HepG2 (cell line): Measurements from ENCODE around the gene RBM14. TPM values are rescaled to one million over a fixed set of nuclear protein-coding genes. Genes with fewer than 3 reads are reported as not detected.

Source experiments
- ATAC-seq: fragments of 200-7000 bp; cut with Tn5 transposase; 3 replicates; pipeline ENCODE4 v1.9.1; 2020; ENCODE audit warnings: mild to moderate bottlenecking, moderate library complexity
- BruUV-seq: library from RNA; stranded (reverse); fragments of 400-500 nt; replicated peaks from 2 replicates; lab custom pipeline; 2021; lab: Mats Ljungman, UMichigan
- CTCF ChIA-PET: fragments of 300-600 bp; formaldehyde crosslinking; extraction: SDS; loops from one replicate; lab custom pipeline; 2021; ENCODE audit warnings: low total read pairs, inconsistent platforms, low intra/inter-chr PET ratio; lab: Yijun Ruan, JAX
- POLR2A ChIA-PET: fragments of 350-600 bp; sonication (Branson Sonifier 250); formaldehyde crosslinking; loops from one replicate; lab custom pipeline; 2020; ENCODE audit warnings: antibody characterized with exemption, inconsistent platforms; lab: Yijun Ruan, JAX
- DNase-seq: peaks from one replicate; pipeline ENCODE4 v3.0.0-alpha.2; 2015; ENCODE audit warnings: low spot score
- FAIRE-seq: peaks from 3 replicates; lab custom pipeline; 2011; peaks lifted over from hg19 to GRCh38; lab: Jason Lieb, UNC
- H2AFZ ChIP-seq: one replicate; pipeline ENCODE4 v1.6.1; 2011; ENCODE audit warnings: low read length, inconsistent platforms
- H3K27ac ChIP-seq: fragments of 300-600 bp; 3 replicates; pipeline ENCODE4 v1.8.0; 2011; ENCODE audit warnings: mixed run types, mild to moderate bottlenecking, mixed read lengths, low read length, inconsistent platforms; ENCODE audit not compliant: insufficient read depth; ENCODE audit errors: extremely low read length
- H3K27me3 ChIP-seq, 2 experiments: fragments of 200-600 bp in 1 of 2; 2 replicates in 1 of 2; 3 replicates in 1 of 2; pipeline versions ENCODE4 v1.6.0 to v1.8.0; 2011; ENCODE audit warnings: low read length in 2 of 2, mild to moderate bottlenecking in 2 of 2, moderate library complexity in 2 of 2, inconsistent platforms in 1 of 2; ENCODE audit not compliant: insufficient read depth in 2 of 2, control insufficient read depth in 1 of 2
- H3K36me3 ChIP-seq, 2 experiments: fragments of 200-600 bp in 1 of 2; replicated peaks in 1 of 2; 2 replicates in 1 of 2; 3 replicates in 1 of 2; pipeline versions ENCODE4 v1.5.1 to v1.8.0; 2011; ENCODE audit warnings: low read length in 2 of 2, inconsistent platforms in 1 of 2; ENCODE audit not compliant: insufficient read depth in 2 of 2, control insufficient read depth in 1 of 2
- H3K4me1 ChIP-seq: 2 replicates; pipeline ENCODE4 v1.5.1; 2012; ENCODE audit warnings: low read length, inconsistent platforms; ENCODE audit not compliant: insufficient read depth
- H3K4me2 ChIP-seq: 2 replicates; pipeline ENCODE4 v1.6.0; 2011; ENCODE audit warnings: low read depth, low read length, inconsistent platforms
- H3K4me3 ChIP-seq, 3 experiments: fragments of 200-600 bp in 1 of 3; sonication (generic), shearing (Covaris generic) in 1 of 3; replicated peaks in 1 of 3; 2 replicates each; pipeline ENCODE4 v1.5.1; 2011 to 2016; ENCODE audit warnings: low read length in 3 of 3, inconsistent platforms in 2 of 3, low read depth in 2 of 3, mild to moderate bottlenecking in 2 of 3, control low read depth in 1 of 3, mixed read lengths in 1 of 3; ENCODE audit not compliant: insufficient read depth in 1 of 3
- H3K79me2 ChIP-seq: one replicate; pipeline ENCODE4 v1.6.1; 2011; ENCODE audit warnings: low read length, inconsistent platforms; ENCODE audit not compliant: insufficient read depth
- H3K9ac ChIP-seq: 2 replicates; pipeline ENCODE4 v1.6.0; 2011; ENCODE audit warnings: mild to moderate bottlenecking, low read depth, low read length, inconsistent platforms; ENCODE audit not compliant: insufficient read depth
- H3K9me3 ChIP-seq: 2 replicates; pipeline ENCODE4 v1.5.1; 2012; ENCODE audit warnings: mild to moderate bottlenecking, low read length
- H4K20me1 ChIP-seq: 2 replicates; pipeline ENCODE4 v1.6.0; 2011; ENCODE audit warnings: inconsistent platforms, mild to moderate bottlenecking, low read length, moderate library complexity; ENCODE audit not compliant: insufficient read depth
- BCL6 ChIP-seq: IDR thresholded peaks from 2 replicates; pipeline ENCODE4 v1.6.1; 2016; ENCODE audit warnings: missing genetic modification reagents, missing compliant biosample characterization
- CREM ChIP-seq, 2 experiments: sonication (generic) in 1 of 2; formaldehyde crosslinking in 1 of 2; IDR thresholded peaks; 2 replicates each; pipeline versions ENCODE4 v1.4.0 to v1.6.1; 2016 to 2020; ENCODE audit warnings: antibody characterized with exemption in 1 of 2, mild to moderate bottlenecking in 1 of 2, missing genetic modification reagents in 1 of 2
- EED ChIP-seq: sonication (generic); formaldehyde crosslinking; IDR thresholded peaks from 2 replicates; pipeline ENCODE4 v1.5.0; 2020; ENCODE audit warnings: mild to moderate bottlenecking, missing genetic modification reagents
- HNRNPUL1 ChIP-seq: fragments of 200-400 bp; formaldehyde crosslinking; IDR thresholded peaks from 2 replicates; pipeline ENCODE4 v1.6.1; 2017; ENCODE audit warnings: low read depth, mild to moderate bottlenecking, low read length, moderate library complexity
- MTA3 ChIP-seq: sonication (generic); formaldehyde crosslinking; IDR thresholded peaks from 2 replicates; pipeline ENCODE4 v1.4.0; 2020; ENCODE audit warnings: missing genetic modification reagents
- NFE2 ChIP-seq: sonication (generic); formaldehyde crosslinking; IDR thresholded peaks from 2 replicates; pipeline ENCODE4 v1.4.0; 2020; ENCODE audit warnings: missing genetic modification reagents
- PHF21A ChIP-seq: sonication (generic); formaldehyde crosslinking; IDR thresholded peaks from 2 replicates; pipeline ENCODE4 v1.5.0; 2020; ENCODE audit warnings: mild to moderate bottlenecking, missing genetic modification reagents
- PHF5A ChIP-seq: IDR thresholded peaks from one replicate; pipeline ENCODE4 v1.6.1; 2018; ENCODE audit warnings: low read depth, missing genetic modification reagents; ENCODE audit not compliant: unreplicated experiment
- PRDM4 ChIP-seq: sonication (generic); formaldehyde crosslinking; IDR thresholded peaks from 2 replicates; pipeline ENCODE4 v1.9.0; 2021; ENCODE audit warnings: missing genetic modification reagents, borderline replicate concordance
- RFX1 ChIP-seq: fragments of 450-650 bp; IDR thresholded peaks from 2 replicates; pipeline ENCODE4 v1.6.1; 2017
- RFXANK ChIP-seq: IDR thresholded peaks from 2 replicates; pipeline ENCODE4 v1.6.1; 2016
- SALL2 ChIP-seq: sonication (generic); formaldehyde crosslinking; IDR thresholded peaks from 2 replicates; pipeline ENCODE4 v1.8.1; 2023; ENCODE audit warnings: mild to moderate bottlenecking, missing genetic modification reagents, inconsistent platforms
- SP1 ChIP-seq, 2 experiments: fragments of 450-650 bp in 1 of 2; sonication (generic) in 1 of 2; formaldehyde crosslinking in 1 of 2; IDR thresholded peaks; 2 replicates each; pipeline versions ENCODE4 v1.4.0 to v1.6.1; 2016 to 2020; ENCODE audit warnings: missing genetic modification reagents in 1 of 2
- SP5 ChIP-seq: IDR thresholded peaks from 2 replicates; pipeline ENCODE4 v1.6.1; 2016; ENCODE audit warnings: low read depth, borderline replicate concordance
- TBL1XR1 ChIP-seq: fragments of 150-350 bp; IDR thresholded peaks from 2 replicates; pipeline ENCODE4 v1.6.1; 2014; ENCODE audit warnings: borderline replicate concordance, low read length; ENCODE audit not compliant: partially characterized antibody
- ZFP36 ChIP-seq: fragments of 150-350 bp; IDR thresholded peaks from 2 replicates; pipeline ENCODE4 v1.6.1; 2018; ENCODE audit warnings: borderline replicate concordance, low read length, low read depth; ENCODE audit not compliant: partially characterized antibody
- ZNF343 ChIP-seq: sonication (generic); formaldehyde crosslinking; IDR thresholded peaks from 2 replicates; pipeline ENCODE4 v1.4.0; 2020; ENCODE audit warnings: mild to moderate bottlenecking, missing genetic modification reagents
- ZNF615 ChIP-seq: sonication (generic); formaldehyde crosslinking; IDR thresholded peaks from 2 replicates; pipeline ENCODE4 v1.5.0; 2020; ENCODE audit warnings: mild to moderate bottlenecking, missing genetic modification reagents, borderline replicate concordance
- ZNF788 ChIP-seq: sonication (generic); formaldehyde crosslinking; IDR thresholded peaks from 2 replicates; pipeline ENCODE4 v1.5.0; 2020; ENCODE audit warnings: mild to moderate bottlenecking, missing genetic modification reagents, borderline replicate concordance
- WGBS: methylation state at CpG from one replicate; pipeline ENCODE4 v1.1.6; 2017; ENCODE audit warnings: low lambda C conversion rate; 5-methylcytosine and 5-hydroxymethylcytosine counted together
- in situ Hi-C: cut with HindIII; loops from 2 replicates; pipeline ENCODE4 v1.10.0; 2017; ENCODE audit warnings: low pct_unique_long_range_greater_than_20kb; ENCODE audit not compliant: extremely low pct_ligation_motif_present
- intact Hi-C: fragments of 100-400 bp; cut with micrococcal nuclease; formaldehyde crosslinking; loops from one replicate; pipeline ENCODE4 v1.10.0; 2022; ENCODE audit not compliant: unreplicated experiment
- polyA plus RNA-seq, 8 experiments: library from polyadenylated mRNA; depleted of rRNA in 3 of 8; stranded (reverse) in 7 of 8; unstranded in 1 of 8; fragments of >200 nt; fragmentation: Illumina TruSeq in 4 of 8; extraction: Trizol in 4 of 8; gene quantifications; 2 replicates each; pipeline versions ENCODE4 v1.2.1 to v1.2.3, GENCODE V29; 2011 to 2016; ENCODE audit warnings: low read depth in 4 of 8, missing spikeins in 1 of 8, mixed read lengths in 1 of 8; ENCODE audit not compliant: insufficient read depth in 1 of 8
- total RNA-seq, 5 experiments: library from RNA; depleted of rRNA; stranded (reverse); fragments of >200 nt; fragmentation: Illumina TruSeq; extraction: Trizol; gene quantifications; 2 replicates each; pipeline ENCODE4 v1.2.3, GENCODE V29; 2016; ENCODE audit warnings: low read depth in 1 of 5

Gene RBM14
- total and polyA plus RNA-seq, 2 of the 13 experiments (the other 11 are each of a cell fraction or from before 2014, with no cell fraction given): 12.7 to 44.1 TPM

- no peak within 1 kb of the TSS for H2AFZ ChIP-seq
- WGBS: 16% methylated on average over 21 of the region's 68 CpGs
- FAIRE-seq: no peak
- TF ChIP-seq RFX1 (peak; percentile 91), ZNF788 (CRISPR knock-in tag) (peak; percentile 95; the same call in 1 of the 2 replicates), RFXANK (CRISPR knock-in tag) (peak; percentile 24; the same call in 1 of the 2 replicates), BCL6 (CRISPR knock-in tag) (peak; percentile 77), HNRNPUL1 (no peak), PHF21A (CRISPR knock-in tag) (peak; percentile 40; the same call in 1 of the 2 replicates), CREM (IDR thresholded peaks at IDR 0.05) (peak; percentile 54; the same call in 1 of the 2 replicates), CREM (CRISPR knock-in tag; IDR thresholded peaks at IDR 0.05) (no peak), TBL1XR1 (no peak), PHF5A (CRISPR knock-in tag) (peak; percentile 66), SALL2 (peak; percentile 50; the same call in 1 of the 2 replicates), EED (CRISPR knock-in tag) (peak; percentile 73; the same call in 1 of the 2 replicates), SP1 (IDR thresholded peaks at IDR 0.05) (no peak), SP1 (CRISPR knock-in tag; IDR thresholded peaks at IDR 0.05) (peak; percentile 38), SP5 (CRISPR knock-in tag) (peak; percentile 7; the same call in 1 of the 2 replicates), PRDM4 (CRISPR knock-in tag) (no peak), NFE2 (CRISPR knock-in tag) (no peak), MTA3 (CRISPR knock-in tag) (no peak), ZNF343 (peak; percentile 87), ZFP36 (no peak), ZNF615 (CRISPR knock-in tag) (no peak)
Observed at GRCh38 chr11:66592457-66593302, 23.8 kb upstream of the RBM14 start, which contains the start of the genes CCDC87 and CCS. TSS of gene CCDC87 (minus strand) at chr11:66593063. CDS start at chr11:66593015, 48 bp downstream. TSS of gene CCS (plus strand) at chr11:66593185. CDS start at chr11:66593262, 77 bp downstream.

More at GRCh38 chr11:66592457-66593302, 23.8 kb upstream of the RBM14 start, which contains the start of the genes CCDC87 and CCS:
- Histone ChIP-seq H4K20me1 (no peaks in the 10 kb centered on the region), H3K4me1 (peaks cover 72% of the 10 kb centered on the region), H3K9me3 (no peaks in the 10 kb centered on the region), H3K4me3 (peak within 1 kb of the TSS; percentile 71 to 94 (median 76)), H3K36me3 (no peaks in the 10 kb centered on the region), H3K4me2 (peak within 1 kb of the TSS; percentile 100), H3K9ac (peak within 1 kb of the TSS; percentile 85), H3K27ac (peak within 1 kb of the TSS; percentile 78), H3K27me3 (no peaks in the 10 kb centered on the region; a peak in 1 of 5 replicates), H3K79me2 (peaks cover 12% of the 10 kb centered on the region)
- ChIA-PET POLR2A (interaction anchor here (0.5 to 5.1 kb wide), 18 partner anchors 10 to 1427 kb away, joined by 3 to 72 read pairs (median 4); partner anchors contain the start of genes ACTN3, PELI3, RBM14 and RBM4), CTCF (interaction anchor here (1.8 kb wide), 1 partner anchor 14 kb away, joined by 6 read pairs; no protein-coding TSS in a partner anchor)
- in situ Hi-C loops (no loop called here), intact Hi-C loops (loop anchor here (2.0 to 5.0 kb wide), 3 partner anchors 24 to 85 kb away; partner anchors contain the start of genes RBM14, RBM4 and RBM4B)
- peak; percentile 89 for ATAC-seq
- BruUV-seq: no TSS peak
- DNase-seq: peak; percentile 93
